Epidermal melanocyte (primary cell): ENCODE measurements around the gene MIER2.

ENCODE experiments used
- DNase-seq: peaks from one replicate; pipeline ENCODE4 v3.0.0; 2011; ENCODE audit warnings: low spot score; ENCODE audit not compliant: insufficient read length

MIER2 gene

GRCh38 chr19:334296-335071 lies 10.1 kb downstream of the MIER2 start:
- no peak for DNase-seq

GRCh38 chr19:330503-330902 lies 14.1 kb downstream of the MIER2 start:
- DNase-seq, result no peak

GRCh38 chr19:329876-330275 lies 14.7 kb downstream of the MIER2 start:
- no peak for DNase-seq

GRCh38 chr19:328025-328505 lies 16.5 kb downstream of the MIER2 start:
- DNase-seq, result no peak

GRCh38 chr19:327291-328024 lies 17.1 kb downstream of the MIER2 start:
- DNase-seq, result no peak

- DNase-seq, result no peak
Measured at GRCh38 chr19:326871-327270, 17.7 kb downstream of the MIER2 start.

GRCh38 chr19:325937-326565 lies 18.5 kb downstream of the MIER2 start:
- DNase-seq, result no peak

- no peak for DNase-seq
Measured at GRCh38 chr19:325173-325936, 19.2 kb downstream of the MIER2 start.

GRCh38 chr19:324716-325115 lies 19.9 kb downstream of the MIER2 start:
- DNase-seq, result no peak

GRCh38 chr19:322616-323015 lies 22.0 kb downstream of the MIER2 start:
- DNase-seq, result no peak

GRCh38 chr19:318509-318774 lies 26.2 kb downstream of the MIER2 start:
- no peak for DNase-seq

GRCh38 chr19:317710-318508 lies 26.7 kb downstream of the MIER2 start:
- no peak for DNase-seq

GRCh38 chr19:315811-316210 lies 28.8 kb downstream of the MIER2 start:
- no peak for DNase-seq

GRCh38 chr19:313988-314815 lies 30.4 kb downstream of the MIER2 start:
- DNase-seq, result no peak

GRCh38 chr19:313169-313987 lies 31.2 kb downstream of the MIER2 start:
- no peak for DNase-seq

- no peak for DNase-seq
Measured at GRCh38 chr19:311813-312261, 32.8 kb downstream of the MIER2 start.

- DNase-seq, result no peak
Measured at GRCh38 chr19:310781-311496, 33.7 kb downstream of the MIER2 start.

GRCh38 chr19:310141-310651 lies 34.4 kb downstream of the MIER2 start:
- no peak for DNase-seq
